H1 (cell line): ENCODE data around the gene ATF7IP. TPM values are rescaled to one million over a fixed set of nuclear protein-coding genes. Genes with fewer than 3 reads are reported as not detected.

ENCODE experiments used
- CTCF ChIA-PET: fragments of 300-600 bp; sonication (Branson Sonifier 250); formaldehyde crosslinking; loops from one replicate; lab custom pipeline; 2021; ENCODE audit not compliant: partially characterized antibody; lab: Charles Lee
- POLR2A ChIA-PET: fragments of 300-600 bp; sonication (Branson Sonifier 250); formaldehyde crosslinking; loops from one replicate; lab custom pipeline; 2021; ENCODE audit warnings: inconsistent platforms; ENCODE audit not compliant: partially characterized antibody; lab: Charles Lee
- DNase-seq, 2 experiments: peaks; one replicate each; pipeline versions ENCODE4 v3.0.0 to v3.0.0-alpha.2; 2010 to 2022; ENCODE audit warnings: low spot score in 2 of 2, low read depth in 1 of 2, mixed read lengths in 1 of 2
- FAIRE-seq: peaks from 2 replicates; lab custom pipeline; 2011; peaks lifted over from hg19 to GRCh38; lab: Jason Lieb, UNC
- H2AFZ ChIP-seq: 2 replicates; pipeline ENCODE4 v1.8.1; 2012; ENCODE audit warnings: low read length, inconsistent platforms
- H2AK5ac ChIP-seq: 2 replicates; pipeline ENCODE4 v1.6.1; 2013; ENCODE audit warnings: low read depth, low read length
- H2BK120ac ChIP-seq: replicated peaks from 2 replicates; pipeline ENCODE3; 2013; ENCODE audit warnings: low read depth, low read length, inconsistent platforms
- H2BK12ac ChIP-seq: 2 replicates; pipeline ENCODE4 v1.6.1; 2013; ENCODE audit warnings: low read depth, low read length
- H2BK15ac ChIP-seq: 2 replicates; pipeline ENCODE4 v1.6.1; 2013; ENCODE audit warnings: low read length
- H2BK20ac ChIP-seq: 2 replicates; pipeline ENCODE4 v1.6.1; 2013; ENCODE audit warnings: low read length
- H2BK5ac ChIP-seq: 2 replicates; pipeline ENCODE4 v1.6.1; 2013; ENCODE audit warnings: low read depth, low read length
- H3K14ac ChIP-seq: 2 replicates; pipeline ENCODE4 v1.6.1; 2013; ENCODE audit warnings: inconsistent platforms; ENCODE audit not compliant: insufficient read length
- H3K18ac ChIP-seq: 2 replicates; pipeline ENCODE4 v1.6.1; 2013; ENCODE audit warnings: low read length; ENCODE audit errors: extremely low read depth
- H3K23ac ChIP-seq: 2 replicates; pipeline ENCODE4 v1.6.1; 2013; ENCODE audit warnings: inconsistent platforms; ENCODE audit not compliant: insufficient read length
- H3K23me2 ChIP-seq: 2 replicates; pipeline ENCODE4 v1.6.1; 2013; ENCODE audit warnings: low read depth, low read length
- H3K27ac ChIP-seq: 2 replicates; pipeline ENCODE4 v1.6.1; 2011; ENCODE audit warnings: low read depth, low read length, inconsistent platforms
- H3K27me3 ChIP-seq, 4 experiments: replicated peaks in 1 of 4; 1 replicate in 1 of 4; 2 replicates in 3 of 4; pipeline versions ENCODE4 v1.6.1 to v1.8.1; 2011 to 2013; ENCODE audit warnings: low read length in 3 of 4, mild to moderate bottlenecking in 3 of 4, inconsistent platforms in 2 of 4, mixed read lengths in 2 of 4, moderate library complexity in 1 of 4; ENCODE audit not compliant: control insufficient read depth in 3 of 4, insufficient read depth in 3 of 4; ENCODE audit errors: extremely low read depth in 1 of 4
- H3K36me3 ChIP-seq, 4 experiments: 2 replicates each; pipeline versions ENCODE4 v1.6.1 to v1.8.1; 2011 to 2013; ENCODE audit warnings: mild to moderate bottlenecking in 4 of 4, low read length in 3 of 4, moderate library complexity in 2 of 4, control low read depth in 1 of 4, inconsistent platforms in 1 of 4; ENCODE audit not compliant: insufficient read depth in 4 of 4, control insufficient read depth in 2 of 4
- H3K4ac ChIP-seq: replicated peaks from 2 replicates; pipeline ENCODE3; 2013; ENCODE audit warnings: low read length, low read depth, mixed read lengths, inconsistent platforms; ENCODE audit not compliant: insufficient read length
- H3K4me1 ChIP-seq, 4 experiments: replicated peaks in 1 of 4; 1 replicate in 1 of 4; 2 replicates in 3 of 4; pipeline versions ENCODE4 v1.6.1 to v1.8.1; 2011 to 2013; ENCODE audit warnings: low read length in 3 of 4, inconsistent platforms in 2 of 4, mixed read lengths in 1 of 4; ENCODE audit not compliant: insufficient read depth in 4 of 4, control insufficient read depth in 3 of 4
- H3K4me2 ChIP-seq, 2 experiments: 2 replicates each; pipeline versions ENCODE4 v1.6.1 to v1.8.1; 2011 to 2013; ENCODE audit warnings: low read depth in 2 of 2, low read length in 2 of 2, control low read depth in 1 of 2, inconsistent platforms in 1 of 2, mild to moderate bottlenecking in 1 of 2; ENCODE audit not compliant: insufficient read depth in 1 of 2
- H3K4me3 ChIP-seq, 4 experiments: fragments of 200-600, 300-600 bp in 1 of 4; sonication (generic), shearing (Covaris generic), sonication (Bioruptor Twin) in 1 of 4; 2 replicates each; pipeline versions ENCODE4 v1.5.1 to v1.8.1; 2011 to 2016; ENCODE audit warnings: low read length in 4 of 4, low read depth in 3 of 4, control low read depth in 2 of 4, inconsistent platforms in 2 of 4, mild to moderate bottlenecking in 2 of 4, mixed read lengths in 1 of 4, moderate library complexity in 1 of 4; ENCODE audit not compliant: insufficient read depth in 2 of 4; ENCODE audit errors: extremely low read depth in 1 of 4
- H3K56ac ChIP-seq: replicated peaks from 2 replicates; pipeline ENCODE3; 2013; ENCODE audit warnings: low read depth, mild to moderate bottlenecking, mixed read lengths, low read length, inconsistent platforms; ENCODE audit not compliant: insufficient read length
- H3K79me1 ChIP-seq: 2 replicates; pipeline ENCODE4 v1.6.1; 2013; ENCODE audit warnings: low read depth, low read length, control low read depth
- H3K79me2 ChIP-seq, 2 experiments: 2 replicates each; pipeline versions ENCODE4 v1.6.1 to v1.8.1; 2012 to 2013; ENCODE audit warnings: low read length in 2 of 2, mild to moderate bottlenecking in 2 of 2, inconsistent platforms in 1 of 2; ENCODE audit not compliant: insufficient read depth in 2 of 2, control insufficient read depth in 1 of 2
- H3K9ac ChIP-seq, 4 experiments: replicated peaks in 1 of 4; 1 replicate in 1 of 4; 2 replicates in 3 of 4; pipeline versions ENCODE4 v1.6.1 to v1.8.1; 2011 to 2013; ENCODE audit warnings: low read depth in 3 of 4, low read length in 3 of 4, control low read depth in 2 of 4, mild to moderate bottlenecking in 2 of 4, moderate library complexity in 2 of 4, inconsistent platforms in 1 of 4; ENCODE audit errors: extremely low read depth in 1 of 4
- H3K9me3 ChIP-seq, 2 experiments: 2 replicates each; pipeline versions ENCODE4 v1.6.1 to v1.8.1; 2012 to 2013; ENCODE audit warnings: mild to moderate bottlenecking in 2 of 2, moderate library complexity in 2 of 2, control low read depth in 1 of 2, inconsistent platforms in 1 of 2, low read depth in 1 of 2, low read length in 1 of 2, mixed read lengths in 1 of 2; ENCODE audit not compliant: insufficient read depth in 2 of 2
- H4K20me1 ChIP-seq, 2 experiments: replicated peaks in 1 of 2; 2 replicates each; pipeline versions ENCODE3 to v1.8.1; 2011 to 2013; ENCODE audit warnings: inconsistent platforms in 2 of 2, low read length in 2 of 2, mild to moderate bottlenecking in 1 of 2; ENCODE audit not compliant: insufficient read depth in 2 of 2, control insufficient read depth in 1 of 2
- H4K5ac ChIP-seq: 2 replicates; pipeline ENCODE4 v1.6.1; 2013; ENCODE audit warnings: low read length, low read depth, mixed read lengths, inconsistent platforms; ENCODE audit not compliant: insufficient read length
- H4K8ac ChIP-seq: 2 replicates; pipeline ENCODE4 v1.8.0; 2013; ENCODE audit warnings: mild to moderate bottlenecking, moderate library complexity, low read length, inconsistent platforms; ENCODE audit not compliant: insufficient read depth; ENCODE audit errors: extremely low read depth
- H4K91ac ChIP-seq: replicated peaks from 2 replicates; pipeline ENCODE3; 2013; ENCODE audit warnings: low read length, mixed read lengths, inconsistent platforms; ENCODE audit not compliant: insufficient read length
- ATF2 ChIP-seq: IDR thresholded peaks from 2 replicates; pipeline ENCODE4 v1.6.1; 2012; ENCODE audit warnings: low read length, inconsistent platforms
- BACH1 ChIP-seq: IDR thresholded peaks from 2 replicates; pipeline ENCODE4 v1.6.1; 2012; ENCODE audit warnings: low read length, improper control_type of control experiment
- CBX5 ChIP-seq: fragments of 300-800, 300-1000 bp; sonication (generic); IDR thresholded peaks from 2 replicates; pipeline ENCODE4 v1.7.1; 2016; ENCODE audit warnings: antibody characterized with exemption, low read length, low read depth
- CEBPB ChIP-seq: IDR thresholded peaks from 2 replicates; pipeline ENCODE4 v1.6.1; 2012; ENCODE audit warnings: low read depth, low read length
- EZH2 ChIP-seq: fragments of 200-600 bp; sonication (generic); IDR thresholded peaks from 2 replicates; pipeline ENCODE4 v1.7.1; 2012; ENCODE audit warnings: low read depth, mild to moderate bottlenecking, moderate library complexity, low read length, inconsistent platforms; ENCODE audit not compliant: severe bottlenecking
- KDM1A ChIP-seq: fragments of 200-600, 300-600 bp; sonication (generic); IDR thresholded peaks from 2 replicates; pipeline ENCODE4 v1.7.1; 2016; ENCODE audit warnings: mild to moderate bottlenecking, low read length, borderline replicate concordance
- NRF1 ChIP-seq: IDR thresholded peaks from 2 replicates; pipeline ENCODE4 v1.6.1; 2011; ENCODE audit warnings: mild to moderate bottlenecking, low read depth, low read length, improper control_type of control experiment
- POLR2AphosphoS5 ChIP-seq: IDR thresholded peaks from 2 replicates; pipeline ENCODE4 v1.6.1; 2011; ENCODE audit warnings: low read depth, low read length
- SUZ12 ChIP-seq: fragments of 200-600 bp; sonication (generic); IDR thresholded peaks from 2 replicates; pipeline ENCODE4 v1.6.1; 2012; ENCODE audit warnings: mild to moderate bottlenecking, inconsistent platforms, low read length, moderate library complexity, mixed read lengths
- TEAD4 ChIP-seq: IDR thresholded peaks from 2 replicates; pipeline ENCODE4 v1.6.1; 2012; ENCODE audit warnings: low read depth, low read length, inconsistent platforms, mixed read lengths
- ZNF274 ChIP-seq: IDR thresholded peaks from 2 replicates; pipeline ENCODE4 v1.7.0; 2012; ENCODE audit warnings: low read length, borderline replicate concordance; ENCODE audit errors: extremely low read depth
- WGBS, 2 experiments: shearing (Covaris generic) in 1 of 2; methylation state at CpG; one replicate each; pipeline versions ENCODE4 v1.1.6 to v1.1.7; 2013 to 2015; ENCODE audit warnings: low lambda C conversion rate in 2 of 2, mixed read lengths in 2 of 2, inconsistent platforms in 1 of 2, low coverage in 1 of 2, missing lambda C conversion rate in 1 of 2; ENCODE audit not compliant: insufficient replicate concordance in 2 of 2, insufficient coverage in 1 of 2, insufficient read length in 1 of 2; ENCODE audit errors: extremely low coverage in 1 of 2, missing lambda C conversion rate in 1 of 2; 5-methylcytosine and 5-hydroxymethylcytosine counted together
- polyA plus RNA-seq, 7 experiments: library from polyadenylated mRNA; depleted of rRNA in 3 of 7; stranded (reverse) in 5 of 7; unstranded in 2 of 7; fragments of >200 nt in 5 of 7; fragments of 200-250 nt in 2 of 7; gene quantifications; 1 replicate in 5 of 7; 2 replicates in 1 of 7; 4 replicates in 1 of 7; pipeline versions ENCODE4 v1.2.1 to v1.2.3, GENCODE V29; 2011 to 2013; ENCODE audit warnings: missing spikeins in 2 of 7, mixed read lengths in 2 of 7
- total RNA-seq: library from RNA; stranded (reverse); fragmentation: NEBNext Ultra II Directional; extraction: Animal tissue kit (Norgen Biotek cat#: 25700); gene quantifications from 2 replicates; pipeline ENCODE4 v1.2.1, GENCODE V29; 2021

Gene ATF7IP
- total and polyA plus RNA-seq, 2 of the 8 experiments (the other 6 are each of a cell fraction or from before 2014, with no cell fraction given) = 34.2 to 148 TPM

GRCh38 chr12:14452336-14452735, 86.9 kb downstream of the ATF7IP start:
- no peak overlapping the region for H2BK20ac ChIP-seq
- no peak overlapping the region for H3K4me3 ChIP-seq
- no peak overlapping the region for H4K91ac ChIP-seq
- no peaks in the 10 kb centered on the region for H3K9me3 ChIP-seq
- no peak overlapping the region for H3K23ac ChIP-seq
- H3K14ac ChIP-seq = no peak overlapping the region
- H3K27me3 ChIP-seq = peaks cover 0 to 1% (median 0%) of the 10 kb centered on the region in 4 experiments; a peak in 1 of 7 replicates
- no peak overlapping the region for H3K56ac ChIP-seq
- peaks cover 0 to 4% (median 0%) of the 10 kb centered on the region in 4 experiments; a peak in 1 of 7 replicates for H3K4me1 ChIP-seq
- no peak overlapping the region for H2AFZ ChIP-seq
- ChIA-PET POLR2A (interaction anchor here (1.4 kb wide), 1 partner anchor 87 kb away, joined by 5 read pairs; the partner anchor contains the start of gene ATF7IP), CTCF (interaction anchor here (0.6 to 4.8 kb wide), 18 partner anchors 11 to 266 kb away, joined by 3 to 82 read pairs (median 4); partner anchors contain the start of gene ATF7IP)
- H3K4me2 ChIP-seq = no peak overlapping the region
- no peak overlapping the region for H2BK5ac ChIP-seq
- no peak overlapping the region for H2BK12ac ChIP-seq
- H3K79me1 ChIP-seq = no peaks in the 10 kb centered on the region
- H4K5ac ChIP-seq = no peak overlapping the region
- H2BK15ac ChIP-seq = no peak overlapping the region
- H4K20me1 ChIP-seq = peaks cover 2 to 5% of the 10 kb centered on the region in 2 experiments
- H3K79me2 ChIP-seq = peaks cover 0 to 69% of the 10 kb centered on the region in 2 experiments; a peak in 3 of 4 replicates
- TF ChIP-seq ATF2 = no peak
- no peak for TF ChIP-seq SUZ12
- no peak for TF ChIP-seq POLR2AphosphoS5
- no peak for TF ChIP-seq EZH2
- TF ChIP-seq CEBPB = no peak
- TF ChIP-seq TEAD4 = no peak
- TF ChIP-seq NRF1 = no peak
- TF ChIP-seq KDM1A = no peak
- TF ChIP-seq CBX5 = no peak
- no peak for TF ChIP-seq ZNF274
- TF ChIP-seq BACH1 = no peak
- H3K23me2 ChIP-seq = no peaks in the 10 kb centered on the region; the same call in 1 of the 2 replicates
- DNase-seq = no peak
- H2AK5ac ChIP-seq = no peak overlapping the region
- no peak for FAIRE-seq
- no peak overlapping the region for H3K4ac ChIP-seq
- H2BK120ac ChIP-seq = no peak overlapping the region
- H4K8ac ChIP-seq = no peak overlapping the region
- peaks cover 0 to 29% (median 7%) of the 10 kb centered on the region in 4 experiments; a peak in 6 of 8 replicates for H3K36me3 ChIP-seq
- H3K9ac ChIP-seq = no peak overlapping the region
- WGBS, 2 experiments = 96% methylated on average over 4 of the region's 4 CpGs; no CpG with 5 or more reads in 1 of the 2 experiments
- no peak overlapping the region for H3K27ac ChIP-seq
- H3K18ac ChIP-seq = no peak overlapping the region
